ENCODE data around the gene CA6. TPM values are rescaled to one million over a fixed set of nuclear protein-coding genes. Genes with fewer than 3 reads are reported as not detected.
"Not testable (repeated sequence)": the region's sequence is repeated elsewhere in the genome, so short reads cannot be mapped to it uniquely, and the experiment has no call there.

Gene CA6
- total RNA-seq, 2 experiments from 2014 or later = 0.27 TPM; not detected in 1

DNA sequence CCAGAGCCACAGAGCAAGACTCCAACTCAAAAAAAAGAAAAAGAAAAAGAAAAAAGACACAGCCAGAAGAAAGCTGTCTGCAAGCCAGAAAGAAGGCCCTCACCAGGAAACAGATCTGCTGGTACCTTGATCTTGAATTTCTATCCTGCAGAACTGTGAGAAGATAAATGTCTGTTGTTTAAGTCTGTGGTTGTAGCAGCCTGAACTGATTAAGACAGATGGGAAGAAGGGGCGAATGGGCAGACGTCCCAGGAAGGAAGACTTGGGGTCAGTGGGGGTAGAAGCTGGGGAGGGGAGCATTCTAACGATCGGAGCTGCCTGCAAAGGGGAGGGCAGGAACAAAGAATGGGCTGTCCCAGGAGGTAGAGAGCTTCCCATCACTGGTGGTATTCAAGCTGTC, 74.2 kb downstream of the CA6 start:
- DNase-seq = no peak
- CTCF ChIA-PET = interaction anchor here (0.6 to 1.1 kb wide), 4 partner anchors 11 to 393 kb away, joined by 3 read pairs; no protein-coding TSS in a partner anchor
- H3K4me3 Mint-ChIP-seq = no peak overlapping the region
- H3K9me3 Mint-ChIP-seq (ENCODE audit: low read depth) = no peaks in the 10 kb centered on the region
- no peaks in the 10 kb centered on the region for H3K4me1 Mint-ChIP-seq
- peaks cover 3% of the 10 kb centered on the region for H3K27me3 Mint-ChIP-seq
- H3K27ac Mint-ChIP-seq = no peak overlapping the region
- POLR2A ChIA-PET = no interaction called here
- no peaks in the 10 kb centered on the region for H3K36me3 Mint-ChIP-seq (ENCODE audit: low read depth)
- ATAC-seq = no peak
- intact Hi-C loops (cut with DNase I, micrococcal nuclease) = no loop called here

DNA sequence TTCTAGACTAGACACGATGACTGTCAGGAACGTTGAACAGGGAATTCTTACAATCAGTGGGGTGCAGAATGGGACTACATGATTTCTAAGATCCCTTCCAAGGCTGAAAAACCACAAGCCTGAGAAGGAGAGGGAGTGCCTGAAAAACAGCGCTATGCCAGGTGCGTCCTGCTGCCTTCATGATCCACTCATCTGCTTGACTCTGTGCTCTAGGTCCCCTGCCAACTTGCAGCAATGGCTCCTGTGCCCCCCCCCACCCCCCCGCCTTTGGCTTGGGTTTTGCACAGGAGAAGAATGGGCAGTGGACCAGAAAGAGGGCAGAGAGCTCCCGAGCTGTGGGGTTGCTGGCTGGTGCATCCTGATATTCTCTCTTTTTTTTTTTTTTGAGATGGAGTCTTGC, 74.6 kb downstream of the CA6 start:
- H3K4me1 Mint-ChIP-seq = no peaks in the 10 kb centered on the region
- ChIA-PET POLR2A (no interaction called here), CTCF (interaction anchor here (0.6 to 1.1 kb wide), 5 partner anchors 11 to 393 kb away, joined by 3 read pairs; no protein-coding TSS in a partner anchor)
- H3K4me3 Mint-ChIP-seq = no peak overlapping the region
- no peak overlapping the region for H3K27ac Mint-ChIP-seq
- DNase-seq = no peak
- intact Hi-C loops (cut with DNase I, micrococcal nuclease) = no loop called here
- ATAC-seq = no peak
- H3K27me3 Mint-ChIP-seq = peaks cover 3% of the 10 kb centered on the region
- H3K9me3 Mint-ChIP-seq (ENCODE audit: low read depth) = no peaks in the 10 kb centered on the region
- no peaks in the 10 kb centered on the region for H3K36me3 Mint-ChIP-seq (ENCODE audit: low read depth)

DNA sequence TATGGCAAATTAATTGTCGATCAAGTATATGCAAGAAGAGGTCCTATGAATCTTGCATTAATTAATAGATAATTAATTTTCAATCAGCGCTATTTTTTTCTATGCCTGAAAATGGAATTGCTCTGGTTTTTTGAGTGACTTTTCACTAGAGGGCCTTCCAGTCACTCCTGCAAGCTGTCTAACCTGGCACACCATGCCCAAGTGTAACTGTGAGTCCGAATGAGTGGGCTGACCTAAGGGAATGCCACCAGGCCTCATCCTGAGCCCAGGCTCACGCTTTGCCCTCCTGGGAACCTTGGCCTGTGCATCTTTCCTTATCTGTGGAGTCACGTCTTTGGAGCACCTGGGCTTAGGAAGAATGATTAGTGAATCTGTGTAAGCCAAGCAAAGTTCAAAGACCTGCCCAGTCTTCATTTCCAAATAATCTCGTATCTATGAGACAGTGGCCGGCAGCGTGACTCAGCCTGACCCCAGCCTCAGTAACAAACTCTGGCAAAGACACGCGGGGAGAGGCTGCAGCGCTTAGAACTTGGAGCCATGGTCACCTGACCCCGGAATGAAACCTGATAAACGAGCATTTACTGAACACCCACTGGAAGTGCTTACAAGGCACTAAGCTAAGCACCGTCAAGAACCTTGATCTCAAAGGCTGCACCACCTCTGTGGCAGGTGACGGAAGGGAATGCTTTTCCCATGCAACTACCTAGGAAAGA, 76.5 kb downstream of the CA6 start:
- H3K27me3 Mint-ChIP-seq; H3K36me3 Mint-ChIP-seq (ENCODE audit: low read depth); H3K4me3 Mint-ChIP-seq; H3K27ac Mint-ChIP-seq; ATAC-seq; intact Hi-C loops (cut with DNase I, micrococcal nuclease); DNase-seq; H3K4me1 Mint-ChIP-seq; H3K9me3 Mint-ChIP-seq (ENCODE audit: low read depth): not testable (repeated sequence)
- POLR2A ChIA-PET = interaction anchor here (0.5 kb wide), 1 partner anchor 264 kb away, joined by 3 read pairs; no protein-coding TSS in a partner anchor
- CTCF ChIA-PET = interaction anchor here (1.0 kb wide), 1 partner anchor 23 kb away, joined by 3 read pairs; no protein-coding TSS in a partner anchor

DNA sequence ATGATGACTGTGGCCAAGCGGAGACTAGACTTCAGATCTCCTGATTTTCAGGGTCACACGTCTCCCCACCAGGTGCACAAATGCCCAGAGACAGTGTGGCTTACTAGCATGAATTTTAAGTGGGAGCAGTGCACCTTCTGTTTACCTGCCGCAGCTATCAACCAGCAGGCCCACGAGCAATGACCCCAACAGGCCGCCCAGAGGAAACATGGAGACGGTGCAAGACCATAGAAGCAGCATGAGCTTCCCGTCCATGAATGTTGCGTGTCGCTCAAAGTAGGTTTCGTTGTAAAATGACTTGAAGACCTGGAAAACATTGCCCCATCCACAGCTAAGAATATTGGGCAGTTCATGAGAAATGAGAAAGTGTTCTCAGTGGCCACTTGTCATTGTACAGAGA, 77.1 kb downstream of the CA6 start:
- ChIA-PET POLR2A (interaction anchor here (0.5 kb wide), 1 partner anchor 264 kb away, joined by 3 read pairs; no protein-coding TSS in a partner anchor), CTCF (interaction anchor here (1.0 kb wide), 1 partner anchor 23 kb away, joined by 3 read pairs; no protein-coding TSS in a partner anchor)
- Mint-ChIP-seq H3K9me3 (ENCODE audit: low read depth) (no peaks in the 10 kb centered on the region), H3K27me3 (peaks cover 3% of the 10 kb centered on the region), H3K4me3 (no peak overlapping the region), H3K27ac (no peak overlapping the region), H3K4me1 (no peaks in the 10 kb centered on the region), H3K36me3 (ENCODE audit: low read depth) (no peaks in the 10 kb centered on the region)
- intact Hi-C loops (cut with DNase I, micrococcal nuclease) = no loop called here
- DNase-seq (no peak), ATAC-seq (no peak)

Other genes with a start within 250 kb of the CA6 start
- gene RERE, start 128.2 kb upstream of the CA6 start, total RNA-seq = 10 to 100 TPM; 57.4 to 71.6 TPM
- gene ENO1, start 67.2 kb upstream of the CA6 start, total RNA-seq = 1,000 to 10,000 TPM; 2,573 to 3,583 TPM
- not detected for gene SLC2A7, start 80.6 kb downstream of the CA6 start, total RNA-seq
- not detected for gene SLC2A5, start 123.8 kb downstream of the CA6 start, total RNA-seq
- 1 to 10 TPM; 2.7 to 3.6 TPM for gene GPR157, start 183.2 kb downstream of the CA6 start, total RNA-seq